Fibroblast of villous mesenchyme (primary cell): ENCODE data around the gene TAC4. TPM values are rescaled to one million over a fixed set of nuclear protein-coding genes. Genes with fewer than 3 reads are reported as not detected.
A peak's percentile ranks its signal among the peaks of the same experiment; 100 is the strongest.

Experiments
- DNase-seq: peaks from one replicate; pipeline ENCODE4 v3.0.0-alpha.2; 2010; ENCODE audit warnings: low read depth
- H3K4me3 ChIP-seq: 2 replicates; pipeline ENCODE4 v1.5.1; 2011; ENCODE audit warnings: low read depth, mild to moderate bottlenecking, low read length
- total RNA-seq: library from RNA; depleted of rRNA; stranded (reverse); fragments of >200 nt; gene quantifications from 2 replicates; pipeline ENCODE4 v1.2.3, GENCODE V29; 2012
- TF ChIP-seq, protein P1 (sequence below): IDR thresholded peaks from 2 replicates; pipeline ENCODE4 v1.5.1; 2012; ENCODE audit warnings: low read depth, mild to moderate bottlenecking, low read length; ENCODE audit not compliant: insufficient read depth

Gene TAC4
- total RNA-seq, 1 donor: not detected

DNA sequence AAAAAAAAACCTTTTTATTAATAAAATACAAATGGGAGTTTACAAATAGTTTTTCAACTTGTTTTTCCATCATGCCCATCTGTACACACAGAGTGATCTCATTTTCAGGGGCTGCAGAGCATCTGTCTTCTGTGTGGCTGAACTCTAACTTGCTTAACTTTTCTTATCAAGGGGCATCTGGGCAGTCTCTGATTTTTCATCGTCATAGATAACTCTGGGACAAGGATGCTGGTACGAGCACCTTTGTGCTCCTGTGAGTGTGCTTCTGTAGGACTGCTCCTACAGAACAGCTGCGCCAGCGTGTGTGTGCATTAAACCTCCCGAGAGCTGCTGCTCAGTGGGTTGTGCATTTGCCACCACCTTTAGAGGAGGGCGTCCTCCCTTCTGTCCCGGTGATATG lies 34.6 kb upstream of the TAC4 start:
- H3K4me3 ChIP-seq: no peak overlapping the region
- TF ChIP-seq, protein P1, sequence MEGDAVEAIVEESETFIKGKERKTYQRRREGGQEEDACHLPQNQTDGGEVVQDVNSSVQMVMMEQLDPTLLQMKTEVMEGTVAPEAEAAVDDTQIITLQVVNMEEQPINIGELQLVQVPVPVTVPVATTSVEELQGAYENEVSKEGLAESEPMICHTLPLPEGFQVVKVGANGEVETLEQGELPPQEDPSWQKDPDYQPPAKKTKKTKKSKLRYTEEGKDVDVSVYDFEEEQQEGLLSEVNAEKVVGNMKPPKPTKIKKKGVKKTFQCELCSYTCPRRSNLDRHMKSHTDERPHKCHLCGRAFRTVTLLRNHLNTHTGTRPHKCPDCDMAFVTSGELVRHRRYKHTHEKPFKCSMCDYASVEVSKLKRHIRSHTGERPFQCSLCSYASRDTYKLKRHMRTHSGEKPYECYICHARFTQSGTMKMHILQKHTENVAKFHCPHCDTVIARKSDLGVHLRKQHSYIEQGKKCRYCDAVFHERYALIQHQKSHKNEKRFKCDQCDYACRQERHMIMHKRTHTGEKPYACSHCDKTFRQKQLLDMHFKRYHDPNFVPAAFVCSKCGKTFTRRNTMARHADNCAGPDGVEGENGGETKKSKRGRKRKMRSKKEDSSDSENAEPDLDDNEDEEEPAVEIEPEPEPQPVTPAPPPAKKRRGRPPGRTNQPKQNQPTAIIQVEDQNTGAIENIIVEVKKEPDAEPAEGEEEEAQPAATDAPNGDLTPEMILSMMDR: no peak
- DNase-seq: no peak

- no peak overlapping the region for H3K4me3 ChIP-seq
- TF ChIP-seq, protein P1: no peak
- DNase-seq: no peak
Observed at GRCh38 chr17:49881054-49881402, 33.2 kb upstream of the TAC4 start.

GRCh38 chr17:49880291-49881053 lies 32.6 kb upstream of the TAC4 start:
- TF ChIP-seq, protein P1: peak; percentile 98
- no peak overlapping the region for H3K4me3 ChIP-seq
- DNase-seq: peak; percentile 52

- no peak overlapping the region for H3K4me3 ChIP-seq
- no peak for DNase-seq
- TF ChIP-seq, protein P1: no peak
Observed at GRCh38 chr17:49878931-49879904, 31.3 kb upstream of the TAC4 start.

DNA sequence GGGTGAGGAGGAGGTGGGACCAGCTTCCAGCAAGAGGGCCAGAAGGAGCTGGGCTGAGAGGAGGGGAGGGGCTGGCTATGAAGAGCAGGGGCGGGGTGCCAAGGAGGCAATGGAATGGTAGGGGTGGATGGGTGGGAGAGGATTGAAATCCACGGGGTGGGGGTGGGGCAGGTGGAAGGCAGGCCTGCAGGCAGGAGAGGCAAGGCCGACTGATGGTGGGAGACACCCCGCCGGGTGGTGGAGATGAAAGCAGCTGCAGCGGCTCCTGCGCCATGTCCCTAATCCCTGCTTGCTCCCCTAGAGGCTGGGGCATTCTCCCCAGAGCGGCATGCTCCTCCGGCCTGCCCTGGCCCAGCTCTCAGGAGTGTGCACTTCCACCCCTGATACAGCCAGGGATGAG lies 27.8 kb upstream of the TAC4 start:
- TF ChIP-seq, protein P1: no peak
- H3K4me3 ChIP-seq: no peak overlapping the region
- no peak for DNase-seq

DNA sequence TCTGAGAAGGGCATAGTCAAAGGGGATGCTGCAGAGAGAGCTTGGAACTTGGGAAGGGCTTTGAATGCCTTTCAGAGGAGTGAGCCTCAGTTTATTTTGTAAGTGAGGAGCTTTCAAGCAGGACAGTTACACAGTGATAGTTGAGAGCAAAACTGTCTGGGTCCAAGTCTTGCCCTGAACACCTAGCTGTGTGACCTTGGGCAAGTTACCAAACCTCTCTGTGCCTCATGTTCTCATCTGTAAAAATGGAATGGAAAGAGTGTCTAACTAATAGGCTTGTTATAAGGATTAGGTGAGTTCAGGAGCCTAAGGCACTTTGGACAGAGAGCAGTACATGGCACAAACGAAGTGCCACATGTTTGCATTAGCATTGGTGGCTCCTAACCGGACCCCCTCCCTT lies 27.0 kb upstream of the TAC4 start:
- H3K4me3 ChIP-seq: no peak overlapping the region
- TF ChIP-seq, protein P1: no peak
- DNase-seq: no peak
